Hepatocyte (in vitro differentiated cells): ENCODE data around the gene BANK1. TPM values are rescaled to one million over a fixed set of nuclear protein-coding genes. Genes with fewer than 3 reads are reported as not detected.
"Not testable (repeated sequence)": the region's sequence is repeated elsewhere in the genome, so short reads cannot be mapped to it uniquely, and the experiment has no call there.

Experiments
- DNase-seq: peaks from one replicate; pipeline ENCODE4 v3.0.0-alpha.2; 2016; ENCODE audit warnings: low spot score
- H2AFZ ChIP-seq: fragments of 200-600 bp; sonication (generic); 2 replicates; pipeline ENCODE4 v1.6.0; 2016; ENCODE audit warnings: antibody characterized with exemption, mild to moderate bottlenecking
- H3K27ac ChIP-seq: fragments of 200-600 bp; sonication (generic); 2 replicates; pipeline ENCODE4 v1.5.1; 2016; ENCODE audit warnings: mild to moderate bottlenecking
- H3K27me3 ChIP-seq: fragments of 200-600 bp; sonication (generic); 2 replicates; pipeline ENCODE4 v1.6.1; 2016
- H3K36me3 ChIP-seq: fragments of 200-600 bp; sonication (generic); replicated peaks from 2 replicates; pipeline ENCODE4 v1.5.1; 2016; ENCODE audit warnings: low read depth; ENCODE audit not compliant: insufficient read depth
- H3K4me1 ChIP-seq: fragments of 200-600 bp; sonication (generic); 2 replicates; pipeline ENCODE4 v1.5.1; 2016; ENCODE audit warnings: mild to moderate bottlenecking, moderate library complexity; ENCODE audit not compliant: insufficient read depth
- H3K4me2 ChIP-seq: fragments of 200-600 bp; sonication (generic); 2 replicates; pipeline ENCODE4 v1.6.0; 2016
- H3K4me3 ChIP-seq: fragments of 200-600 bp; sonication (generic); 2 replicates; pipeline ENCODE4 v1.5.1; 2016; ENCODE audit warnings: mild to moderate bottlenecking
- H3K79me2 ChIP-seq: fragments of 200-600 bp; sonication (generic); 2 replicates; pipeline ENCODE4 v1.6.0; 2017; ENCODE audit warnings: mild to moderate bottlenecking
- H3K9me2 ChIP-seq: fragments of 200-600 bp; sonication (generic); replicated peaks from 2 replicates; pipeline ENCODE4 v1.6.0; 2017; ENCODE audit warnings: mild to moderate bottlenecking; ENCODE audit not compliant: insufficient read depth
- H3K9me3 ChIP-seq: fragments of 200-600 bp; sonication (generic); 2 replicates; pipeline ENCODE4 v1.5.1; 2016; ENCODE audit warnings: low read depth, mild to moderate bottlenecking
- H4K20me1 ChIP-seq: fragments of 200-600 bp; sonication (generic); 2 replicates; pipeline ENCODE4 v1.6.0; 2016; ENCODE audit warnings: mild to moderate bottlenecking; ENCODE audit not compliant: insufficient read depth, poor library complexity, severe bottlenecking
- CTCF ChIP-seq: fragments of 200-600 bp; sonication (generic); IDR thresholded peaks from 2 replicates; pipeline ENCODE4 v1.5.1; 2016; ENCODE audit warnings: antibody characterized with exemption, mild to moderate bottlenecking; ENCODE audit not compliant: poor library complexity
- EZH2 ChIP-seq: fragments of 200-600 bp; sonication (generic); IDR thresholded peaks from 2 replicates; pipeline ENCODE4 v1.6.1; 2016; ENCODE audit warnings: antibody characterized with exemption, mild to moderate bottlenecking, borderline replicate concordance
- EZH2phosphoT487 ChIP-seq: fragments of 200-600 bp; sonication (generic); IDR thresholded peaks from one replicate; pipeline ENCODE4 v1.6.1; 2018; ENCODE audit warnings: antibody characterized with exemption, mild to moderate bottlenecking, low read depth, moderate library complexity; ENCODE audit not compliant: unreplicated experiment, severe bottlenecking
- WGBS: methylation state at CpG from one replicate; pipeline ENCODE4 v1.1.6; 2016; ENCODE audit warnings: low lambda C conversion rate; ENCODE audit errors: missing lambda C conversion rate; 5-methylcytosine and 5-hydroxymethylcytosine counted together
- polyA plus RNA-seq: library from polyadenylated mRNA; unstranded; fragments of >200 nt; fragmentation: Nextera tagmentation; extraction: Ambion mirVana; gene quantifications from 2 replicates; pipeline ENCODE4 v1.2.1, GENCODE V29; 2016
- total RNA-seq: library from RNA; depleted of rRNA; stranded (reverse); fragments of >200 nt; gene quantifications from 2 replicates; pipeline ENCODE4 v1.2.3, GENCODE V29; 2014

The BANK1 gene
- total and polyA plus RNA-seq, 2 experiments from 2014 or later: 0.17 to 0.29 TPM

GRCh38 chr4:101871962-101872676 lies 81.6 kb downstream of the BANK1 start:
- TF ChIP-seq CTCF (no peak), EZH2 (no peak)
- no peak overlapping the region for H3K4me2 ChIP-seq
- H3K4me3 ChIP-seq: no peak overlapping the region
- H2AFZ ChIP-seq: no peak overlapping the region
- H3K9me2 ChIP-seq: no peaks in the 10 kb centered on the region
- 84% methylated on average over 2 of the region's 2 CpGs for WGBS
- no peaks in the 10 kb centered on the region for H4K20me1 ChIP-seq
- no peaks in the 10 kb centered on the region for H3K9me3 ChIP-seq
- H3K4me1 ChIP-seq: no peaks in the 10 kb centered on the region
- H3K27ac ChIP-seq: no peak overlapping the region
- H3K79me2 ChIP-seq: no peaks in the 10 kb centered on the region
- H3K27me3 ChIP-seq: no peaks in the 10 kb centered on the region
- no peak for DNase-seq
- no peaks in the 10 kb centered on the region for H3K36me3 ChIP-seq

GRCh38 chr4:101885574-101885973 lies 95.0 kb downstream of the BANK1 start:
- Histone ChIP-seq H4K20me1 (no peaks in the 10 kb centered on the region), H3K27ac (peak overlapping the region; percentile 20), H3K27me3 (no peaks in the 10 kb centered on the region), H3K36me3 (no peaks in the 10 kb centered on the region), H3K79me2 (no peaks in the 10 kb centered on the region), H3K4me2 (no peak overlapping the region), H3K4me3 (no peak overlapping the region), H3K4me1 (peaks cover 4% of the 10 kb centered on the region), H3K9me3 (no peaks in the 10 kb centered on the region), H3K9me2 (no peaks in the 10 kb centered on the region), H2AFZ (no peak overlapping the region)
- peak; percentile 26 for DNase-seq
- TF ChIP-seq CTCF: no peak
- no peak for TF ChIP-seq EZH2
- no peak for TF ChIP-seq EZH2phosphoT487
- WGBS: 47% methylated on average over 2 of the region's 2 CpGs

- Histone ChIP-seq H3K9me3 (no peaks in the 10 kb centered on the region), H3K36me3 (no peaks in the 10 kb centered on the region), H3K79me2 (no peaks in the 10 kb centered on the region), H3K4me3 (no peak overlapping the region), H3K4me1 (peaks cover 4% of the 10 kb centered on the region), H3K9me2 (no peaks in the 10 kb centered on the region), H4K20me1 (no peaks in the 10 kb centered on the region), H3K4me2 (no peak overlapping the region), H3K27me3 (no peaks in the 10 kb centered on the region), H3K27ac (no peak overlapping the region), H2AFZ (no peak overlapping the region)
- WGBS: 95% methylated on average over 3 of the region's 3 CpGs
- TF ChIP-seq EZH2phosphoT487 (no peak), CTCF (no peak), EZH2 (no peak)
- no peak for DNase-seq
Measured at GRCh38 chr4:101886826-101887225, 96.3 kb downstream of the BANK1 start.

GRCh38 chr4:101888472-101888871 lies 97.9 kb downstream of the BANK1 start:
- TF ChIP-seq EZH2 (no peak), EZH2phosphoT487 (no peak), CTCF (no peak)
- no peak for DNase-seq

GRCh38 chr4:101905527-101905926 lies 115.0 kb downstream of the BANK1 start:
- WGBS: 68% methylated on average over 5 of the region's 5 CpGs
- H3K9me3 ChIP-seq, H3K36me3 ChIP-seq, H2AFZ ChIP-seq, H3K79me2 ChIP-seq, H4K20me1 ChIP-seq, H3K4me1 ChIP-seq, DNase-seq, H3K9me2 ChIP-seq, H3K4me3 ChIP-seq, H3K27ac ChIP-seq, H3K4me2 ChIP-seq, H3K27me3 ChIP-seq: not testable (repeated sequence)

More at GRCh38 chr4:101888472-101888871, 97.9 kb downstream of the BANK1 start:
- Histone ChIP-seq H3K36me3 (no peaks in the 10 kb centered on the region), H3K9me2 (no peaks in the 10 kb centered on the region), H3K79me2 (no peaks in the 10 kb centered on the region), H3K4me1 (peaks cover 4% of the 10 kb centered on the region), H3K9me3 (no peaks in the 10 kb centered on the region), H4K20me1 (no peaks in the 10 kb centered on the region), H2AFZ (no peak overlapping the region), H3K4me2 (peak overlapping the region; percentile 1), H3K27me3 (no peaks in the 10 kb centered on the region), H3K27ac (peak overlapping the region; percentile 18), H3K4me3 (no peak overlapping the region)
- WGBS: 64% methylated on average over 4 of the region's 4 CpGs
